22Rv1 (cell line): ENCODE data around the gene SYT6.

Experiments
- ZFX ChIP-seq: fragments of 450-650 bp; IDR thresholded peaks from 2 replicates; pipeline ENCODE4 v1.6.1; 2017; ENCODE audit warnings: antibody characterized with exemption, borderline replicate concordance
- TF ChIP-seq, protein P1 (sequence below): fragments of 450-650 bp; IDR thresholded peaks from 2 replicates; pipeline ENCODE4 v1.5.1; 2017; ENCODE audit warnings: mild to moderate bottlenecking

DNA sequence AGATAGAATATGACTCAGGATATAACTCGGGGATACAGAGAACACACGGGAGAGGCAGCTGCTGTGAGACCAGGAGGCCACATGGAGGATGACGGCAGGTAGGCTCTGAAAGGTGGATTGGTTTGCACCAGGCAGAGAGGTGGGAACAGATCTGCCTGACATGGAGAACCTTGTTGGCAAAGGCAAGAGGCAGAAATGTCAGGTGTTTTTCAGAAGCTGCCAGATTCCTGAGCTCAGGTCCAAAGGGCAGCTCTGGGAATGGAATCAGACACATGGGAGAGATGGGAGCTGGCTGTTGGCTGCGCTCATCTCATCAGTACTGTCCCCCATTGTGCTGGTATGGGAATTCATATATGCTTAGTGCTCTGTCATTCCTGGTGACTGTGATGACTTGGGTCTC is 19.2 kb downstream of the SYT6 start:
- TF ChIP-seq, protein P1, sequence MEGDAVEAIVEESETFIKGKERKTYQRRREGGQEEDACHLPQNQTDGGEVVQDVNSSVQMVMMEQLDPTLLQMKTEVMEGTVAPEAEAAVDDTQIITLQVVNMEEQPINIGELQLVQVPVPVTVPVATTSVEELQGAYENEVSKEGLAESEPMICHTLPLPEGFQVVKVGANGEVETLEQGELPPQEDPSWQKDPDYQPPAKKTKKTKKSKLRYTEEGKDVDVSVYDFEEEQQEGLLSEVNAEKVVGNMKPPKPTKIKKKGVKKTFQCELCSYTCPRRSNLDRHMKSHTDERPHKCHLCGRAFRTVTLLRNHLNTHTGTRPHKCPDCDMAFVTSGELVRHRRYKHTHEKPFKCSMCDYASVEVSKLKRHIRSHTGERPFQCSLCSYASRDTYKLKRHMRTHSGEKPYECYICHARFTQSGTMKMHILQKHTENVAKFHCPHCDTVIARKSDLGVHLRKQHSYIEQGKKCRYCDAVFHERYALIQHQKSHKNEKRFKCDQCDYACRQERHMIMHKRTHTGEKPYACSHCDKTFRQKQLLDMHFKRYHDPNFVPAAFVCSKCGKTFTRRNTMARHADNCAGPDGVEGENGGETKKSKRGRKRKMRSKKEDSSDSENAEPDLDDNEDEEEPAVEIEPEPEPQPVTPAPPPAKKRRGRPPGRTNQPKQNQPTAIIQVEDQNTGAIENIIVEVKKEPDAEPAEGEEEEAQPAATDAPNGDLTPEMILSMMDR = no peak
- no peak for TF ChIP-seq ZFX
